Measurements from ENCODE around the gene KIF26B. TPM values are rescaled to one million over a fixed set of nuclear protein-coding genes. Genes with fewer than 3 reads are reported as not detected.

Gene KIF26B
- total RNA-seq, 8 experiments from 2014 or later: 0.25 to 21.5 (median 10.2) TPM

DNA sequence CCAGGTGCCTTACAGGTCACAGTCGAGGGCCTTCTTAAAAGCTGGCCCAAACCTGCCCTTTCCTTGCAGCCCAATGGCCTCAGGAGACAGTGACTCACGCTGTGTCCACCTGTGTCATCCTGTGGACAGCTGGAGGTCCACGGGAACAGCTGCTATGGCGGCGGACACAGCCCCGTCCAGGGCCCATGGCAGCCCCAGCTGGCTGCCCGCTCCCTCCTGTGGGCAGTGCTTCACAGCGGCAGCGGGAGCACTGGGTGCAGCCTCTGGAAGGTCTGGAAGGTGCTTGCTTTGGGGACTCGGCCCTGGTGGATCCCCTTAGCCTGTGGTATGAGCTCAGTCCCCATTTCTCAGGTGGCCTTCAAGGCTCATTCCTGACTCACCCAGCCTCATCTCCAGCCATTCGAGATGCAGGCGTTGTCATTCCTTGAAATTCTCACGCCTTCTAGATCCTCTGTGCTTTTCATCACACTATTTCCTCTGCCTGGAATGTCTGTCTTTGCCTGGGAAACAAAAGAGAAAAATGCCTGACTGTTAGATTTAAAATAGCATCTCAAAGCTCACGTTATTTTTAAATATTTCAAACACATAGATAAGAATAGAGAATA lies 86.8 kb downstream of the KIF26B start:
- 22 to 100% (median 63%) methylated on average over 1 to 12 of the region's 14 CpGs; no CpG with 5 or more reads in 1 of the 10 experiments for WGBS, 10 experiments
- no peak for ATAC-seq (replicated peaks in 6 of 8)
- in situ Hi-C loops (cut with MboI; ENCODE audit: low pct_unique_long_range_greater_than_20kb in 2 of 9, low sequenced_read_pairs in 9 of 9, unreplicated experiment in 9 of 9): no loop called here
- Histone ChIP-seq H3K27ac (no peak overlapping the region), H3K4me3 (no peak overlapping the region), H3K4me1 (replicated peaks in 1 of 2) (peaks cover 0 to 8% of the 10 kb centered on the region in 2 donors)

DNA sequence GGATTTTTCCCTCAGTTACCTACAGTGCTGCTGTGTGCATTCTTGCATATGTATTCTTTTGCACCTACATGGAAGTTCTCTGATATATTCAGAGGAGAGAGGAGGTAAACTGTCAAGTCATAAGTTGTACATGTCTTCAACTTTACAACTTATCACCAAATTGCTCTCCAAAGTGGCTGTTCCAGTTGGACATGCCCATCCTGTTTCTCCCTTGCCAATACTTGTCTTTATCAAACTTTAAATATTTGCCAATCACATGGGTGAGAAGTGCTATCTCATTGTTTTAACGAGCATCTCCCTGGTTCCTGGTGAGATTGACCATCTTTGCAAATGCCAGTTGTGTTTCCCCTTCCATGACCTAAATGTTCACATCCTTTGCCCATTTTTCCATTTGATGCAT lies 88.2 kb downstream of the KIF26B start:
- Histone ChIP-seq H3K4me3 (no peak overlapping the region), H3K4me1 (replicated peaks in 1 of 2) (peaks cover 0 to 17% of the 10 kb centered on the region in 2 donors), H3K27ac (no peak overlapping the region)
- 20 to 100% (median 78%) methylated on average over 1 of the region's 1 CpG; no CpG with 5 or more reads in 3 of the 10 experiments for WGBS, 10 experiments
- in situ Hi-C loops (cut with MboI; ENCODE audit: low pct_unique_long_range_greater_than_20kb in 2 of 9, low sequenced_read_pairs in 9 of 9, unreplicated experiment in 9 of 9): no loop called here
- ATAC-seq (replicated peaks in 6 of 8): no peak

DNA sequence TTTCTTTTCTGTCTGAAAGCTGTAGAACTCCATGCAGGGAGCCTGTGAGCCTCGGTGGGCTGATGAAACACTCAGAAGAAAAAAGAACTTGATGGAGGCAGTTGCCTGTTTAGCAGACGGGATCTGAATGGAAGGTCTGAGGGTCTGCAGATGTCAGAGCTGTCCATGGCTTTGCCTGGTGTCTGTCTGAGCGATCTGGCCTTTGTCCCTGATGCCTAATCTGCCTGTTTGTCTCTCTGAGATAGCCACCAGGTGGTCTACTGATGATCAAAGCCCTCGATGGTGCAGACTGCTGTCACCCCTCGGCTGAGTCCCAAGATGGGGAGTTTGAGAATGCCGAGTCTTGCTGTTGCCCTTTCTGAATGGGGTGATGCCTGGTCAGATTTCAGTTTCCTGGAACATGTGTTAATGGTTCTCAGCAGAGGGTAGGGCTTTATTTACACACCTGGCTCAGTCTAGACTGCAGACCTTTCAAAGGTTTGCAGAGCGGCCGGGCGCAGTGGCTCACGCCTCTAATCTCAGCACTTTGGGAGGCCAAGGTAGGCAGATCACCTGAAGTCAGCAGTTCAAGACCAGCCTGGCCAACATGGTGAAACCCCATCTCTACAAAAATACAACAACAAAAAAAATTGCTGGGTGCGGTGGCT lies 90.4 kb downstream of the KIF26B start:
- in situ Hi-C loops (cut with MboI; ENCODE audit: low pct_unique_long_range_greater_than_20kb in 2 of 9, low sequenced_read_pairs in 9 of 9, unreplicated experiment in 9 of 9): no loop called here
- H3K4me3 ChIP-seq: no peak overlapping the region
- peaks cover 0 to 22% of the 10 kb centered on the region in 2 donors for H3K4me1 ChIP-seq (replicated peaks in 1 of 2)
- ATAC-seq (replicated peaks in 6 of 8): no peak
- H3K27ac ChIP-seq: no peak overlapping the region
- 3 to 89% (median 77%) methylated on average over 1 to 11 of the region's 11 CpGs; no CpG with 5 or more reads in 2 of the 10 experiments for WGBS, 10 experiments

DNA sequence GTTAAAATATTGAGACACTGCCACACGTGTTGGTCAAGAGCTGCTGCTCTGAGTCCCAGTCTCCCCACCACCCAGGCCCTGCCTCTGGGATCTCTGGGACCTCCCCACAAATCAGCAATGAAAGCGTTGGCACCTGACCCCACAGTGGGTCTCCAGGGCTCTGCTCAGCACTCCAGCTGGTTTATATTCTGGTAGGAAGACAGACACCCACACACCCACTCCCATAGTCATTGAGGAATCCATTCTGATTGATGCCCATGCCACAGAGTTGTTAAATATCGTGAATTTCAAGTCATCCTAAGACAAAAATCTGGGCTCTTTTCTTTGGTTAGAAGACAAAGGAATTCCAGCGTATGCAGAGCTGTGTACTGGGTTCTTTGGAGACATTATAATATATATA lies 91.6 kb downstream of the KIF26B start:
- no peak overlapping the region for H3K4me3 ChIP-seq
- H3K4me1 ChIP-seq (replicated peaks in 1 of 2): peaks cover 0 to 22% of the 10 kb centered on the region in 2 donors
- in situ Hi-C loops (cut with MboI; ENCODE audit: low pct_unique_long_range_greater_than_20kb in 2 of 9, low sequenced_read_pairs in 9 of 9, unreplicated experiment in 9 of 9): no loop called here
- peak in 2 of 8 experiments; percentile 36 to 71 for ATAC-seq (replicated peaks in 6 of 8)
- peak overlapping the region in 1 of 2 donors; percentile 16 for H3K27ac ChIP-seq
- 0 to 100% (median 30%) methylated on average over 1 to 4 of the region's 4 CpGs; no CpG with 5 or more reads in 3 of the 10 experiments for WGBS, 10 experiments

DNA sequence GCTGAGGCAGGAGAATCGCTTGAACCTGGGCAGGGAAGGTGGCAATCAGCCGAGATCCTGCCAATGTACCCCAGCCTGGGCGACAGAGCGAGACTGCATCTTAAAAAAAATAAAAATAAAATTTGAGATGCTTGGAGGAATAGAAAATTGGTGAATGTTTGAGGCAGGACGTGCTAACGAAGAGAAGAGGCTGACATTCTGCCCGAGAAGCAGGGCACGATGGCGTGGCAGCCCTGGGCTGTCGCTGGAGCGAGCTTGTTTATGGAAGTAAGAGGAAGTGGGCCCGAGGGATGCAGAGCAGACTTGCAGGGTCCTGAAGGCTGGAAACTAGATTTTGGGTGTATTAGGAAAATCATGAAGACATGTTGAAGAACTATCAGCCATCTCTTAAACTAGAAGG lies 92.6 kb downstream of the KIF26B start:
- Histone ChIP-seq H3K4me3 (no peak overlapping the region), H3K4me1 (replicated peaks in 1 of 2) (peaks cover 0 to 22% of the 10 kb centered on the region in 2 donors), H3K27ac (no peak overlapping the region)
- in situ Hi-C loops (cut with MboI; ENCODE audit: low pct_unique_long_range_greater_than_20kb in 2 of 9, low sequenced_read_pairs in 9 of 9, unreplicated experiment in 9 of 9): no loop called here
- no peak for ATAC-seq (replicated peaks in 6 of 8)
- 60 to 100% (median 90%) methylated on average over 1 to 12 of the region's 12 CpGs for WGBS, 10 experiments

DNA sequence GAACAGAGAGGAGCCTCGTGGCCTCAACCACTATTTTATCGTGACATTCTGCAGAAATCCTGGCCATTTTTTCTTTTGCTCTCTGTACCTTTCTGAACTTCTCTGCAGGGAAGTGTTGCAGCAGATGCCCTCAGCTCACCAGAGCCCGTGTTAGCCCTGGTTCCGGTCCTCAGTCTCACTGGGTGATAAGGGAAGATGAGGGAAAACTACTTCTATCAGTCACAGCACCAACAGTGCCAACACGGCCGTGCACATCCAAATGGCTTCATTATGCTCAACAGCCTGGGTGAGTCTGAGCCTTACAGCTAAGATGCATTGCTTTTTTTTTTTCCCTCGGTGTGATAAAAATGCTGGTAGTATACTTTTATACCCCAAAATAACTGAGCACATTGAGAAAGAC lies 93.0 kb downstream of the KIF26B start:
- no peak overlapping the region for H3K4me3 ChIP-seq
- no peak overlapping the region for H3K27ac ChIP-seq
- H3K4me1 ChIP-seq (replicated peaks in 1 of 2): peaks cover 0 to 22% of the 10 kb centered on the region in 2 donors
- ATAC-seq (replicated peaks in 6 of 8): no peak
- 30 to 100% (median 79%) methylated on average over 1 to 7 of the region's 7 CpGs; no CpG with 5 or more reads in 1 of the 10 experiments for WGBS, 10 experiments
- in situ Hi-C loops (cut with MboI; ENCODE audit: low pct_unique_long_range_greater_than_20kb in 2 of 9, low sequenced_read_pairs in 9 of 9, unreplicated experiment in 9 of 9): no loop called here

DNA sequence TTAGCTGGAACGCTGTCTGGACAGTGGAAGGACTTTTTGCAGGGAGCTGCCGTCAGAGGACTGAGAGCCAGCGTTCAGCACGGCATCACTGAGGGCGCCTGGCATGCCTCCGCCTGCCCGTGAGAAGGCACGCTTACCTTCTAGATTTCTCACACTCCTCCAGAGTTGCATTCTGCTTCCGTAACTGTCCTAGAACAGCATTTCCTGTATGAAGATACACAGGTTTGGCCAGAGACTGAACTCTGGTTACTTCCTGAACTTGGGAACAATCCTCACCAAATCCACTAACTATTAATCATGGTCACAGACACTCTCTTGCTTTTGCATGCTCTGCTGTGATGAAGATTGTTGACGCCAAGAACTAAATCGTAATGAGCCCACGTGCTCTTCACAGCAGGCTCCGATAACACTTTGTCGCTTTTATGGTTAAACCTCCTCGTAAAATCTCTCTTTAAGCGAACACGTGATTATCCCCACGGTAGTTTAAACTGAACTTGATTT lies 93.5 kb downstream of the KIF26B start:
- WGBS, 10 experiments: 75 to 95% (median 87%) methylated on average over 4 to 18 of the region's 18 CpGs
- ATAC-seq (replicated peaks in 6 of 8): no peak
- H3K4me3 ChIP-seq: no peak overlapping the region
- no peak overlapping the region for H3K27ac ChIP-seq
- in situ Hi-C loops (cut with MboI; ENCODE audit: low pct_unique_long_range_greater_than_20kb in 2 of 9, low sequenced_read_pairs in 9 of 9, unreplicated experiment in 9 of 9): no loop called here
- peaks cover 0 to 22% of the 10 kb centered on the region in 2 donors for H3K4me1 ChIP-seq (replicated peaks in 1 of 2)

DNA sequence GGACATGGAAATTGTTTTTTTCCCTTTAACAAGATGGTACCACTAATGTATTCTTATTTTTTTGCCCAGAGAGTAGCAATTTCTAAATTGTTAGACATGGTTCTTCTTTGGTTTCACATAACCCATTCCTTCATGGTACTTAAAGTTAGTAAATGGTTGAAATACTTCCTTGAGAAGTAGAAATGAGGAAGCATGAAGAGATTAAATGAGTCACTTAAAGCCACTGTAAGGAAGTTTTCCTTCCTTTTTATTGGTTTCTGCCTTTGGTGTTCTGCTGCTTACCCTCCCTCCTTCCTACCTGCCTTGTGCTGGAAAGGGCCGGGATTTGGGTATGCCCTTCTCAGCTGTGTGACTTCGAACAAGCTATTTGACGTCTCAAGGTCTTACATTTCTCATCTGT lies 101.0 kb downstream of the KIF26B start:
- in situ Hi-C loops (cut with MboI; ENCODE audit: low pct_unique_long_range_greater_than_20kb in 2 of 9, low sequenced_read_pairs in 9 of 9, unreplicated experiment in 9 of 9): no loop called here
- peaks cover 6% of the 10 kb centered on the region in 2 donors for H3K4me1 ChIP-seq (replicated peaks in 1 of 2)
- H3K4me3 ChIP-seq: no peak overlapping the region
- no peak for ATAC-seq (replicated peaks in 6 of 8)
- no peak overlapping the region for H3K27ac ChIP-seq
- WGBS, 10 experiments: 77 to 100% (median 91%) methylated on average over 1 to 3 of the region's 3 CpGs; no CpG with 5 or more reads in 2 of the 10 experiments

DNA sequence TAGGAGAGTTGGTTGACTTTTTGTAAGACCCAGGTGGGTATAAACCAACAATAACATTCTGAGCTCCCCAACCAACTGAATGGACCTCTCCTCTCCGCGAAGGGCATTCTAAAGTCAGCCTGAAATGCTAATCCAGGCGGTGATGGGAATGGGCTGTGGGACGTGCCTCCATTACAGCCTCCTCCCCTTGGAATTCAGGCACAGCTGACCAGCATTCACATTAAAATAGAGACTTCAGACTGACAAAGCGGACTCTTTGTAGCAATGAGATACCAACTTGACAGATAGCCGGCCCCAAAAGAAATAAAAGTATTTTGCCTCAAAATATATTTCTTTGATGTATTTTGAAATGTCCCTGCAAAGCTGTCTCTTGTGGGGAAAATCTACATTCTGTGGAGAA lies 101.7 kb downstream of the KIF26B start:
- H3K27ac ChIP-seq: no peak overlapping the region
- 7 to 100% (median 34%) methylated on average over 1 to 6 of the region's 6 CpGs; no CpG with 5 or more reads in 1 of the 10 experiments for WGBS, 10 experiments
- ATAC-seq (replicated peaks in 6 of 8): peak in 4 of 8 experiments; percentile 33 to 78 (median 54)

DNA sequence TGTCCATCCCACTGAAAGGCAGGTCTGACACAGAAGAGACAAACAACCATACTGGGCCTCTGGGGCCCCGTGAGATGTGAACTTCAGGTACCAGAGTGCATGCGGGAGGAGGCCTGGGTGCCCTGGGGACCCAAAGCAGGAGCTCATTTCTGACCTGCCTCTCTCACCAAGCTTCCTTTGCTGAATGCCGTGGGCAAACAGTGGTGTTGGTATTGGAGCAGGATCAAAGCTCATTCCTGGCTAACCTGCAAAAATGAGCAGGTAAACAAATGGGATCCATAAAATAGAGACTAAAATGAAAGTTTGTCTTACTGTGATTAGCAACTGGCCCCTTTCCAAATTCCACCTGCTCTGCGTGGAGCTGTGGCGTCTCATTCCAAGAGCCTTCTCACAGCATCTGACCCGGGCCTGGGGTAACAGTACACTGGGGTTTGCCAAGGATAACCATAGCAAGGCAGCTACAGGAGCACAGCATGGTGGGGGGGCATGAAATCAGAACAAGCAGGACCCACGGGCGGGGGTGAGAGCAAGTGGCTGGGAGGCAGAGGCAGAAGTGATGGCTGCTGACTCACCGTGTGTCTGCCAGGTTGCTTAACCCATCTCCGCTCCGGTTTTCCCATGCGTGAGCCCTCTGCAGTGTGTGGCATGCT lies 103.6 kb downstream of the KIF26B start:
- Histone ChIP-seq H3K4me1 (replicated peaks in 1 of 2) (peaks cover 14% of the 10 kb centered on the region in 2 donors), H3K4me3 (no peak overlapping the region), H3K27ac (no peak overlapping the region)
- ATAC-seq (replicated peaks in 6 of 8): peak in 1 of 8 experiments; percentile 39
- 33 to 100% (median 63%) methylated on average over 2 to 11 of the region's 12 CpGs; no CpG with 5 or more reads in 3 of the 10 experiments for WGBS, 10 experiments
- in situ Hi-C loops (cut with MboI; ENCODE audit: low pct_unique_long_range_greater_than_20kb in 2 of 9, low sequenced_read_pairs in 9 of 9, unreplicated experiment in 9 of 9): no loop called here

More for the DNA sequence above, 101.7 kb downstream of the KIF26B start:
- in situ Hi-C loops (cut with MboI; ENCODE audit: low pct_unique_long_range_greater_than_20kb in 2 of 9, low sequenced_read_pairs in 9 of 9, unreplicated experiment in 9 of 9): no loop called here
- Histone ChIP-seq H3K4me3 (no peak overlapping the region), H3K4me1 (replicated peaks in 1 of 2) (peaks cover 6% of the 10 kb centered on the region in 2 donors)

DNA sequence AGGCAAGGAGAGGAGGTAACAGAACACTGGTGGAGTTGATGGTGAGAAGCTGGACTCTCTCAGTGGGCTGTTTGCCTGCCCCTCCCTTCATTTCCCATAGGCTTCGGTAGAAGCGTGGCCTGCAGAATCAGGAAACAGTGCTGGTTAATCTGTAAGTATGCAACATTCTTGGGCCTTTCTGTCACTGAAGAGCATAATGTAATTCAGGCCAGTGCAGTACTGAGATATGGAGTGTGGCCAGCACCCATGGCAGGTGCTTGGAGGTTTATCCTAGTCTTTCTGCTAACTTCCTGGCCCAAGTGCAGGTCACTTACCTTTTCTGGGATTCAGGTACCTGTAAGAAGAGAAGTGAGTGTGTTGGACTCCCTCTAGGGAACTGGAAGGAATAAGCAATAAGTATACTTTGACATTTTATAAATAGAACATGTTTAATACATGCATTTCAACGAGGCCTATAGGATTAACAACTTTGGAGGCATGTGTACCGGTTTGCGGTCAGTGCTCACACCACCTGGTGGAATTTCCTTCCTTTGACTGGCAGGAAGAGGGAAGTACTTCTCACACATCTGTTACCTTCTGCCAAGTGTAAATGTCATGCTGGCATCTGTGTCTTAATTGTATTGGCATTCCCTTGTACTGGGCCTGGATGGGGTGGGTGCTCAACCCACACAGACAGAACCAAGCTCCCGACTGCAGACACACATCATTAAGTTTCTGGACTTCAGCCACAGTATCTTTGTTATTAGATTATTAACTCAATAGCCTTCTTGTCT lies 105.5 kb downstream of the KIF26B start:
- in situ Hi-C loops (cut with MboI; ENCODE audit: low pct_unique_long_range_greater_than_20kb in 2 of 9, low sequenced_read_pairs in 9 of 9, unreplicated experiment in 9 of 9): no loop called here
- no peak for ATAC-seq (replicated peaks in 6 of 8)
- Histone ChIP-seq H3K27ac (no peak overlapping the region), H3K4me3 (no peak overlapping the region), H3K4me1 (replicated peaks in 1 of 2) (peaks cover 14 to 18% of the 10 kb centered on the region in 2 donors)
- WGBS, 10 experiments: 8 to 86% (median 82%) methylated on average over 2 to 6 of the region's 6 CpGs; no CpG with 5 or more reads in 2 of the 10 experiments

DNA sequence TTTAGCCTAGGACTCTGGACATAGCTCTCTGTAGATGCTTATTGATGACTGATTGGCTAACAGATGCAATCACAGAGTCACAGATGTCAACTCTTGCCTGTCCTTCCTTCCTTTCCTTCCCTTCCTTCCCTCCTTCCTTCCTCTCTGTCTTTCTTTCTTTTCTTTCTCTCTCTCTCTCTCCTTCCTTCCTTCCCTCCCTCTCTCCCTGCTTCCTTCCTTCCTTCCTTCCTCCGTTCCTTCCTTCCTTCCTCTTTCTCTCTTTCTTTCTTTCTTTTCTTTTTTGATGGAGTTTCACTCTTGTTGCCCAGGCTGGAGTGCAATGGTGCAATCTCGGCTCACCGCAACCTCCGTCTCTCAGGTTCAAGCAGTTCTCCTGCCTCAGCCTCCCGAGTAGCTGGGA lies 106.1 kb downstream of the KIF26B start:
- no peak for ATAC-seq (replicated peaks in 6 of 8)
- 0 to 100% (median 86%) methylated on average over 1 to 5 of the region's 5 CpGs; no CpG with 5 or more reads in 1 of the 10 experiments for WGBS, 10 experiments
- Histone ChIP-seq H3K27ac (no peak overlapping the region), H3K4me3 (no peak overlapping the region), H3K4me1 (replicated peaks in 1 of 2) (peaks cover 14 to 18% of the 10 kb centered on the region in 2 donors)
- in situ Hi-C loops (cut with MboI; ENCODE audit: low pct_unique_long_range_greater_than_20kb in 2 of 9, low sequenced_read_pairs in 9 of 9, unreplicated experiment in 9 of 9): no loop called here

Measured in motor neuron (in vitro differentiated cells).